IPS-18c (cell line): Measurements from ENCODE around the gene SRCIN1.
"Not testable (repeated sequence)": the region's sequence is repeated elsewhere in the genome, so short reads cannot be mapped to it uniquely, and the experiment has no call there.

ENCODE experiments used
- H3K4me3 ChIP-seq: 2 replicates; pipeline ENCODE4 v1.7.0; 2013; ENCODE audit warnings: low read depth, mild to moderate bottlenecking, low read length, moderate library complexity; ENCODE audit not compliant: insufficient read depth
- H3K9me3 ChIP-seq: one replicate; pipeline ENCODE4 v1.6.1; 2013; ENCODE audit warnings: mild to moderate bottlenecking, low read length, moderate library complexity; ENCODE audit not compliant: control insufficient read depth, insufficient read depth

Gene SRCIN1

GRCh38 chr17:38605841-38606645 lies at the start of gene SRCIN1:
TSS of gene SRCIN1 (minus strand) at chr17:38605952. CDS start at chr17:38605705, 247 bp downstream.
- Histone ChIP-seq H3K9me3 (no peaks in the 10 kb centered on the region), H3K4me3 (peak within 1 kb of the TSS; percentile 56)

DNA sequence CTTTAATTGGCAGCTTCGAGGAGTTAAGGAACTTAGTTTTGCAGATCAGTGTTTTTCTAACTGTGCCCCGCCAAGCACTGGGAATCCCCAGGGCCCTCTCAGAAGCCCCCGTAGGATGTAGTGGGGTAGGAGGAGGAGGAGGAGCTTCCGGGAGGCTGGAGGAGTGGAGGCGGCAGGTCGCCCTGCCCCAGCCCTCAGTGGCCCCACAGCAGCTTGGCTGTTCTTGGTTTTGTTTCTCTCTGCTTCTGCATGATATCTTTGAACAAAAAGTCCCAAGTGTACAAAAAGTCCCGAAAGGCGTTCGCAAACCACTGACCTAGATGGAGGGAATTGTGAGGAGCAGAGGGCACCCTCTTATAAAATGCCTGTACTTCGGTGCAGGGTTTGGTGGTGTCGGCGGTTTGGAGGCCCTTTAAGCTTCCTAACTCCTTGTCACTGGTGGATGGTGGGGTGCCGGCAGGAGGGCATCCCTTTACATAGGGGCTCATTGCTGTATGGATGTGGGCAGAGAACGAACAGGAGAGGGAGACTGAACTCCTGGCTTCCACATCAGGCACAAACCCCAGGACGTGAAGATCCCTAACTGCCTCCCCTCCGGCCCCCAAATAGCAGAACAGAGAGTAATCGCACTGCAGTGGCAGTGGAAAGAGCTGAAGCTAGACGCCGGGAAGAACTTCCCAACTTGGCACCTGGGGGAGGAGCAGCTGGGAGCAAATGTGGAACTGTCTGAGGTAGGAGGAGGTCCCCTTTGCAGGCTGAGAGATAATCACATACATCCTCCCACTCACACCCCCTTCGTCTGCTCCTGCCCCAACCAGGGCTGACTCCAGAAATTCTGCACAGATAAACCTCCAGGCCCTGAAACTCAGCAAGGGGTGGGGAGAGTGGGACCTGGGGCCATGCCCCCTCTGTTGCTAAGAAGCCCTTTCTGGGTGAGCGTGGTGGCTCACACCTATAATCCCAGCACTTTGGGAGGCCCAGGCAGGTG lies 49.0 kb upstream of the SRCIN1 start:
- no peak overlapping the region for H3K4me3 ChIP-seq
- no peaks in the 10 kb centered on the region for H3K9me3 ChIP-seq

GRCh38 chr17:38653679-38654078 lies 47.9 kb upstream of the SRCIN1 start:
- Histone ChIP-seq H3K4me3 (no peak overlapping the region), H3K9me3 (no peaks in the 10 kb centered on the region)

DNA sequence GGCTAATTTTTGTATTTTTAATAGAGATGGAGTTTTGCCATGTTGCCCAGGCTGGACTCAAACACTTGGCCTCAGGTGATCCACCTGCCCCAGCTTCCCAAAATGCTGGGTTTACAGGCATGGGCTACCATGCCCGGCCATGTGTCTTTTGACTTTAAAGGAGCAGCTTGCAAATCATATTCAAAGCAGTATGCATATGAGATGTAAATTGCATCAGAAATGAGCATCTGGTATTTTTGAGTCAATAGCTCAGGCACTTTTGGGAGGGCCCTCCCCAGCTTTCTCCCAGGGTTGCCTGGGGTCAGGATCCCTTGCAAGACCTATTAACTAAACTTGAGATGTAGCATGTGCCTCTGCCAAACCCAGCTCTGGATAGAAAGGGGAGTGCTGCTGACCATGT lies 47.5 kb upstream of the SRCIN1 start:
- no peak overlapping the region for H3K4me3 ChIP-seq
- no peaks in the 10 kb centered on the region for H3K9me3 ChIP-seq

GRCh38 chr17:38650653-38651173 lies 45.0 kb upstream of the SRCIN1 start:
- H3K9me3 ChIP-seq, H3K4me3 ChIP-seq: not testable (repeated sequence)

DNA sequence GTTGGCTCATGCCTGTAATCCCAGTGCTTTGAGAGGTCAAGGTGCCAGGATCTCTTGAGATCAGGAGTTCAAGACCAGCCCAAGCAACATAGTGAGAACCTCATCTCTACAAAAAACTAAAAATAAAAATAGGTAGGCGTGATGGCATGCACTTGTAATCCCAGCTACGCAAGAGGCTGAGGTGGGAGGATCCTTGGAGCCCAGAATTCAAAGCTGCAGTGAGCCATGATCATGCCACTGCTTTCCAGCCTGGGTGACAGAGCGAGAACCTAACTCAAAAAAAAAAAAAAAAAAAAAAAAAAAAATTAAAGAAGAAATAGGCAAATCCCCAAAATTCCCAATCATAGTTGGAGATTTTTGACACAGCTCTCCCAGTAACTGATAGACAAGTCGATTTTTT lies 32.2 kb upstream of the SRCIN1 start:
- no peak overlapping the region for H3K4me3 ChIP-seq

GRCh38 chr17:38636054-38636453 lies 30.3 kb upstream of the SRCIN1 start:
- Histone ChIP-seq H3K4me3 (no peak overlapping the region), H3K9me3 (peaks cover 2% of the 10 kb centered on the region)

More for the DNA sequence above, 32.2 kb upstream of the SRCIN1 start:
- H3K9me3 ChIP-seq = peaks cover 2% of the 10 kb centered on the region

- no peak overlapping the region for H3K4me3 ChIP-seq
- H3K9me3 ChIP-seq = peaks cover 2% of the 10 kb centered on the region
These were observed 26.6 kb upstream of the SRCIN1 start for GRCh38 chr17:38632334-38632733.

DNA sequence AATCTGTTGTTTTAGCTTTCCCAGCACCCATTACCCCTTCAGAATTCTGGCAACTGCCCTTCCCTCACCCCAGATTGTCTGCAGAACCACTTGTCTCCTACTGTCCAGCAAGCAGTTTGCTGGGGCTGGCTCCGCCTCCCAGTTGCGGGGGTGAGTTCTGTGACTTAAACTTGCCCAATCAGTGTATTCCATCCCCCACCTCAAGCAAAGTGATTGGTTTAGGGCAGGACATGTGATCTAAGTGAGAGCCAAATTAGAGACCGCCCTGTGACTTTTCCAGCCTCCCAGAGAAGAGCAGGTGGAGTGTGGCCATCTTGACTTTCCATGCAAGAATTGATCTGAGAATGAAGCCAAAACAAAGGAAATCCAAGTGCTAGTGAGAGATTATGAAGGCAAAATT lies 22.7 kb upstream of the SRCIN1 start:
- no peak overlapping the region for H3K4me3 ChIP-seq

DNA sequence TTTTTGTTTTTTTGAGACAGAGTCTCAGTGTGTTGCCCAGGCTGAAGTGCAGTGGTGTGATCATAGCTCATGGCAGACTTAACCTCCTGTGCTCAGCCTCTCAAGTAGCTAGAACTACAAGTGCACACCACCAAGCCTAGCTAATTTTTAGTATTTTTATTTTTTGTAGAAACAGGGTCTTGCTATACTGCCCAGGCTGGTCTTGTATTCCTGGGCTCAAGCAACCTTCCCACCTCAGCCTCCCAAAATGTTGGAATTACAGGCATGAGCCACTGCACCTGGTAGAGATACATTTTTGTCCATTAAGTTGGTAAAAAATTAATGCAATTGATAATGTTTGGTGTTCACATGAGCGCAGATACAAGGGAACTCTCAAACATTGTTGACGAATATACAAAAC lies 22.2 kb upstream of the SRCIN1 start:
- Histone ChIP-seq H3K4me3 (no peak overlapping the region), H3K9me3 (no peaks in the 10 kb centered on the region)

More for the DNA sequence above, 22.7 kb upstream of the SRCIN1 start:
- peaks cover under 1% of the 10 kb centered on the region for H3K9me3 ChIP-seq

GRCh38 chr17:38626606-38627226 lies 21.0 kb upstream of the SRCIN1 start:
- not testable (repeated sequence) for H3K4me3 ChIP-seq, H3K9me3 ChIP-seq

- no peak overlapping the region for H3K4me3 ChIP-seq
These were observed 19.7 kb upstream of the SRCIN1 start for GRCh38 chr17:38625482-38625881.

DNA sequence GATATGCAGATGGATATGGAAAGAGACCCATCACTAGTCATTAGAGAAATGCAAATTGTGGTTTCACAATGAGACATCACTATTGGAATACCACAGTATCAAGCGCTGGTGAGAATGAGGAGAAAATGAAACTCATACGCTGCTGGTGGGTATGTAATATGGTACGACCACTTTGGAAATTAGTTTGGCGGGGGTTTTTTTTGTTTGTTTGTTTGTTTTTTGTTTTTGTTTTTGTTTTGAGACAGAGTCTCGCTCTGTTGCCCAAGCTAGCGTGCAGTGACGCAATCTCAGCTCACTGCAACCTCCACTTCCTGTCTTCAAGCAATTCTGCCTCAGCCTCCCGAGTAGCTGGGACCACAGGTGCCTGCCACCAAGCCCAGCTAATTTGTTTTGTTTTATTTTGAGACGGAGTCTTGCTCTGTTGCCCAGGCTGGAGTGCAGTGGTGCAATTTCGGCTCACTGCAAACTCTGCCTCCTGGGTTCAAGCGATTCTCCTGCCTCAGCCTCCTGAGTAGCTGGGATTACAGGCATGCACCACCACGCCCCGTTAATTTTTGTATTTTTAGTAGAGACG lies 19.1 kb upstream of the SRCIN1 start:
- H3K9me3 ChIP-seq, H3K4me3 ChIP-seq: not testable (repeated sequence)

More at GRCh38 chr17:38625482-38625881, 19.7 kb upstream of the SRCIN1 start:
- H3K9me3 ChIP-seq = no peaks in the 10 kb centered on the region

DNA sequence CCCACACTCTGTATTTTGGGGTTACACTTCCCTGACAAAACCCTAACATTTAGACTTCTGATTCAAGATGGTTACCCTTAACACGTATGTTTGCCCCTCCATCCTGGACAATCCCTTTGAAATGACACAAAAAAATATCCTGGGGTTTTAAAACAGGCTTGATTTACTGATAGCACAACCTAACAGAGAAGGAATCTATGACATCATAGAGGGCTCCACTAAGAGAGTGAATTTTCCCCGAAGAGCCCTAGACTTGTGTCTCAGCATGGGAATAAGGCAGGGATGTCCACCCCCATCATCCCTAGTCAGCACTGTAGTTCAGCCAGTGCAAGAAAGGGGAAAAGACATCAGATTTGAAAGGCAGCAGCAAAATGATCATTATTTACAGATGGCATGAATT lies 15.8 kb upstream of the SRCIN1 start:
- H3K4me3 ChIP-seq = no peak overlapping the region
- H3K9me3 ChIP-seq = no peaks in the 10 kb centered on the region

DNA sequence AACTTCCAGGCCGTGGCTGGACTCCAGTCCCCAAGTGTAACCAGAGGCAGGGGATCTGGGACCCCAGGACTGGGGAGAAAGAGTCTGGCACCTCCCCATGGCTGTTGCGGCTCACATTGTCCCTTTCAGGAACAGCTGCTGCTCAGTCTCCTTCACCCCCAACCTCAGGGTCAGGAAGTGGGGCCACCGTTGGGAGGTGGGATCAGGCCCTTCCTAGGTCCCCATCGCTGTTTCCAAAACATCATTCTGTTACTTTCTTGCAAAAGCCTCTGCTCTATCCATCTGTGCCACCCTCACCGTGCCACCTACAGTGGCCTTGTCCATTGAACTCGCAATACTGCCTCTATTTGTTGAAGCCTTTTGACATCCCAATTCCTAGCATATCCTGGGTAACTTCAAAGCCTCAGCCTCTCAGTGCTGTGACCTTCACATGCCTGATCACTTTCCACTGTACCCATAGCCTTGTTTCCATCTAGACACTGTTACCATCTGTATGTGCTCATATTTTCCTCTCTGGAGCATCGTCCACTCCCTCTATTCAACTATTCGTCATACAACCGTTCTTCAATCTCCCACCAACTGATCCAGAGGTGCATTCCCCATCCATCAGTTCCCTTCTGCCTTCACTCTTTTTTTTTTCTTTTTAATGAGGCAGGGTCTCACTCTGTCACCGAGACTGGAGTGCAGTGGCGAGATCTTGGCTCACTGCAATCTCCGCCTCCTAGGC lies 15.0 kb upstream of the SRCIN1 start:
- Histone ChIP-seq H3K9me3 (no peaks in the 10 kb centered on the region), H3K4me3 (no peak overlapping the region)

DNA sequence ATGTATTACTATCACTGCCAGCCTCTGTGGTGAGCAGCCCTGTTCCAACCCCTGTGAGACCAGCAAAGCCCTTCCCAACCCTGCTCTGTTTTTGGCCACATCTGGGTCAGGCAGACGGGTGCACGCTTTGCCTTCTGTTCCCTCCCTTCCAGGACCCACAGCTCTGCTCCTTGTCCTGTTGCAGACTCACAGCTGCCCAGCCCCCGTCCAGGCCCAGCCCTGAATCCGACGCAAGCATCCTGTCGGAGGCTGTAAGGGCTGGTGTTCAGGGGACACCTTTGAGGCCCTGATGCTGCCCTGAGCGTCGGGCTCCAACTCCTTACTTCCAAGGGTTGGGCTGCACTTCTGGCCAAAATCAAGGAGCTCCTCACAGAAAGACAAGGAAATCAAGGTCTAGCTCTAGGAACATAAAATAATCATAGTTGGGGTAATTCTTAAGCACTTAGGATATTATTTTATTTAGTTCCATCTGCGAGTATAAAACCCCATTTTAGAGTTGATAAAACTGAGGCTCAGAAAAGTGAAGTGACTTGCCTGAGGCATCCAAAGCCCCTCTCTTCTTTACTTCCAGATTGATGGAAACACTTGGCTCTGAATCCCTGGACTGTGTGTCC lies 14.3 kb upstream of the SRCIN1 start:
- Histone ChIP-seq H3K4me3 (no peak overlapping the region), H3K9me3 (no peaks in the 10 kb centered on the region)
